Erythroblast (primary cell): ENCODE results near the gene TNNT2.

Source experiments
- GATA1 ChIP-seq: IDR thresholded peaks from 2 replicates; pipeline ENCODE4 v1.6.1; 2011; ENCODE audit warnings: low read depth, mild to moderate bottlenecking, control low read depth, low read length, moderate library complexity
- POLR2A ChIP-seq: IDR thresholded peaks from 2 replicates; pipeline ENCODE4 v1.6.1; 2011; ENCODE audit warnings: mild to moderate bottlenecking, low read length

DNA sequence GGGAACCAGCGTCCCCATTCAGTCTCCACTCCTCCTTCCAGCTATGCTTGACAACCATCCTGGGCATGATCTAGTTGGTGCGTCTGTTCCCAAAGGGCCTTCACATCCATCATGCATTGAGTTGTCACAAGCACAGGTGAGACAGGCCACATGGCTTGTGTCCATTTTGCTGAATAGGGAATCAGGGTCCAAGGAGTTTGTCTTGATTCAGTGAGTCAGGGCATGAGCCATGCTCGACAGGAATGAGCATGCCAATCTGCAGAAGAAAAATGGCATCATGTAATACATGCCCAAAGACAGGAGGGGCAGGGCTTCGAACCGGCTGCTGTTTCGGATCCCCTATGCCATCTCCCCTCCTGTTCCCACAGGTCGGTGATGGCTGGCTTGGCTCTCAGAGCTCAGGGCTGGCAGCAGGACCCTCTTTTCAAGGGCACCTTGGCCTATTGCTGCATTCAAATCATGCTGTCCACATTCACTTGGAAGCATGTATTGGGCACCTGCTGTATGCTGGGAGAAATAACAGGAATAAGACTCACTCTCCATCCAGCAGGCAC is 49.7 kb downstream of the TNNT2 start:
- TF ChIP-seq POLR2A: no peak
- no peak for TF ChIP-seq GATA1
